ENCODE data around the gene RNF123.

GRCh38 chr3:49650637-49651036 is 38.7 kb upstream of the RNF123 start:
- no peak for TF ChIP-seq CTCF (IDR thresholded peaks at IDR 0.05)
- TF ChIP-seq POLR2A (IDR thresholded peaks at IDR 0.05): no peak

Data from vagina (tissue), 2 donors.